K562 (cell line): Measurements from ENCODE around the gene PPIE. TPM values are rescaled to one million over a fixed set of nuclear protein-coding genes. Genes with fewer than 3 reads are reported as not detected.

Experiments
- ARNT ChIP-seq, 2 experiments: fragments of 450-650 bp; IDR thresholded peaks; 2 replicates each; pipeline ENCODE4 v1.6.1; 2016; ENCODE audit warnings: mild to moderate bottlenecking in 1 of 2
- BRD9 ChIP-seq: fragments of 450-650 bp; IDR thresholded peaks from 2 replicates; pipeline ENCODE4 v1.6.1; 2018; ENCODE audit warnings: low read depth; ENCODE audit not compliant: partially characterized antibody
- DNMT1 ChIP-seq: fragments of 450-650 bp; IDR thresholded peaks from 2 replicates; pipeline ENCODE4 v1.6.1; 2016; ENCODE audit warnings: antibody characterized with exemption, mild to moderate bottlenecking
- FOXP1 ChIP-seq: sonication (generic); formaldehyde crosslinking; IDR thresholded peaks from 2 replicates; pipeline ENCODE4 v1.8.0; 2022; ENCODE audit warnings: mild to moderate bottlenecking, missing genetic modification reagents
- GABPA ChIP-seq: fragments of 200-800 bp; sonication (Bioruptor generic); conservative IDR thresholded peaks from 2 replicates; pipeline ENCODE4 v1.6.1; 2016; ENCODE audit warnings: low read depth, missing genetic modification characterization, missing compliant biosample characterization
- GABPB1 ChIP-seq: sonication (generic); formaldehyde crosslinking; IDR thresholded peaks from 2 replicates; pipeline ENCODE4 v1.8.0; 2022; ENCODE audit warnings: mild to moderate bottlenecking, missing genetic modification reagents
- HNRNPUL1 ChIP-seq: fragments of 200-400 bp; formaldehyde crosslinking; IDR thresholded peaks from 2 replicates; pipeline ENCODE4 v1.6.1; 2017; ENCODE audit warnings: low read length
- ILF3 ChIP-seq: fragments of 450-650 bp; IDR thresholded peaks from 2 replicates; pipeline ENCODE4 v1.6.1; 2018; ENCODE audit warnings: antibody characterized with exemption, mild to moderate bottlenecking, moderate library complexity, borderline replicate concordance
- MCM3 ChIP-seq: fragments of 450-650 bp; IDR thresholded peaks from 2 replicates; pipeline ENCODE4 v1.6.1; 2016
- MECOM ChIP-seq: fragments of 250-450 bp; sonication (Bioruptor Pico); IDR thresholded peaks from 2 replicates; pipeline ENCODE4 v1.8.0; 2022; ENCODE audit warnings: inconsistent platforms
- NCOA4 ChIP-seq: fragments of 450-650 bp; IDR thresholded peaks from 2 replicates; pipeline ENCODE4 v1.6.1; 2018; ENCODE audit warnings: mild to moderate bottlenecking; ENCODE audit not compliant: partially characterized antibody
- RNF2 ChIP-seq: sonication (generic); IDR thresholded peaks from 2 replicates; pipeline ENCODE4 v1.6.1; 2016
- SMAD3 ChIP-seq: fragments of 450-650 bp; formaldehyde crosslinking; conservative IDR thresholded peaks from 2 replicates; pipeline ENCODE4 v1.4.0; 2020; ENCODE audit warnings: mild to moderate bottlenecking
- YY1 ChIP-seq, 3 experiments: IDR thresholded peaks; 2 replicates each; pipeline ENCODE4 v1.6.1; 2011; ENCODE audit warnings: low read length in 2 of 3, mild to moderate bottlenecking in 2 of 3, moderate library complexity in 2 of 3, borderline replicate concordance in 1 of 3, control low read depth in 1 of 3, low read depth in 1 of 3; ENCODE audit not compliant: insufficient read depth in 3 of 3, insufficient replicate concordance in 2 of 3, control insufficient read depth in 1 of 3, insufficient read length in 1 of 3; ENCODE audit errors: extremely low read depth in 1 of 3
- ZNF174 ChIP-seq: fragments of 250-450 bp; sonication (Bioruptor Pico); IDR thresholded peaks from 2 replicates; pipeline ENCODE4 v1.4.0; 2020; ENCODE audit warnings: mild to moderate bottlenecking
- ZNF408 ChIP-seq: fragments of 250-450 bp; sonication (Bioruptor Pico); IDR thresholded peaks from 2 replicates; pipeline ENCODE4 v1.4.0; 2020; ENCODE audit warnings: low read depth, mild to moderate bottlenecking, moderate library complexity
- ZNF717 ChIP-seq: fragments of 250-450 bp; sonication (Bioruptor Pico); IDR thresholded peaks from 2 replicates; pipeline ENCODE4 v1.5.0; 2021
- ZNF76 ChIP-seq: fragments of 250-450 bp; sonication (Bioruptor Pico); IDR thresholded peaks from 2 replicates; pipeline ENCODE4 v1.4.0; 2020; ENCODE audit warnings: mild to moderate bottlenecking, moderate library complexity, borderline replicate concordance
- ZZZ3 ChIP-seq: fragments of 450-650 bp; IDR thresholded peaks from 2 replicates; pipeline ENCODE4 v1.6.1; 2016; ENCODE audit warnings: antibody characterized with exemption, mild to moderate bottlenecking, moderate library complexity
- polyA plus RNA-seq, 8 experiments: library from polyadenylated mRNA; depleted of rRNA in 4 of 8; stranded (reverse) in 5 of 8; unstranded in 3 of 8; fragments of >200 nt; fragmentation: Nextera tagmentation in 2 of 8; fragmentation: Illumina TruSeq in 1 of 8; extraction: Ambion mirVana in 2 of 8; extraction: Trizol in 1 of 8; gene quantifications; 2 replicates each; pipeline versions ENCODE4 v1.2.1 to v1.2.3, GENCODE V29; 2011 to 2014; ENCODE audit warnings: inconsistent platforms in 1 of 8, missing spikeins in 1 of 8
- total RNA-seq, 7 experiments: library from RNA; depleted of rRNA in 6 of 7; stranded (reverse); fragments of >200 nt in 6 of 7; fragmentation: Illumina TruSeq in 2 of 7; extraction: Trizol in 2 of 7; gene quantifications; 2 replicates each; pipeline versions ENCODE4 v1.2.1 to v1.2.3, GENCODE V29; 2011 to 2021; ENCODE audit warnings: low replicate concordance in 1 of 7
- TF ChIP-seq, protein P1 (sequence below): fragments of 450-650 bp; formaldehyde crosslinking; IDR thresholded peaks from 2 replicates; pipeline ENCODE4 v1.4.0; 2020; ENCODE audit warnings: mild to moderate bottlenecking, moderate library complexity
- TF ChIP-seq, protein P2 (sequence below): sonication (generic); formaldehyde crosslinking; IDR thresholded peaks from 2 replicates; pipeline ENCODE4 v1.8.0; 2023; ENCODE audit warnings: mild to moderate bottlenecking, missing genetic modification reagents
- TF ChIP-seq, protein P3 (sequence below), 2 experiments: fragments of 450-650 bp in 1 of 2; sonication (generic) in 1 of 2; formaldehyde crosslinking; conservative IDR thresholded peaks; 2 replicates each; pipeline versions ENCODE4 v1.4.0 to v1.8.1; 2020 to 2022; ENCODE audit warnings: mild to moderate bottlenecking in 1 of 2, missing genetic modification reagents in 1 of 2

PPIE gene
- total and polyA plus RNA-seq, 9 of the 15 experiments (the other 6 are each of a cell fraction or from before 2014, with no cell fraction given), result 75.4 to 444 (median 131) TPM

DNA sequence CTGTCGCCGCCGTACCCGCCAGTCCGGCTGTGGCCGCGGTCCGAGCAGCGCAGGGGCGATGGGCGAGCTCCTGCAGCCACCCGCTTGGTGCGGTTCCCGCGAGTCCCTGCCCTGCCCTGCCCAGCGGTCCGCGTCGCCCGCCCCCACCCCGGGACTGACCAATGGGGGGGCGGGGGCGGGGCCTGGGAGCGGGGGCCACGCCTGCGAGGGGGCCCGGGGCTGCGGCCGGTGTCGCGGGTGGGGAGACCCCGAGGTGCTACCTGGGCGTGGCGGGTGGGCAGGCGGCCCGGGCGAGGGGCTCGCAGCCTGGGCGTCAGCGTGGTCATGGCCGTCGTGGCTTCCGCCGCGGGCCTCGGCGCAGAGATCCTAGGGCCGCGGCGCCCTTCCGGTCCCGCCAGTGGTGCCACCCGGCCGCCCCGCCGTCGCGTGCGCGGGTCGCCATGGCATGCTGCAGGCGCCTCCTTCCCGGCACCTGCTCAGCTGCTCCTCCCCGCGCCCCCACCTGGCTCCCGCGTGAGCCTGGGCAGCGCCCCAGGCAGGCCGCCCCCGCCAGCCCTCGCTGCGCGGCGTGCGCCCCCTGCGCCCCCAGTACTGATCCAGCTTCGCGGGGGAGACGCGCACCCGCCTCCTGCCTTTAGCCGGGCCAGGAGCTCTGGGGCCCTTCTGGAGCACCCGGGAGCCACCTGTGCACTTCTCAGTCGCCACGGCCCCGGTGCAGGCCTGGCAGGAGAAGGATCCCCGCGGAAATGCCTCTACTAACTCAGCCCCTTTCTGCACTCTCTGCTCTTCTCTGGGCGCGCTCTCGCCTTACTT lies 50.3 kb downstream of the PPIE start, which contains the start of gene BMP8B (continued):
- TF ChIP-seq, protein P1, sequence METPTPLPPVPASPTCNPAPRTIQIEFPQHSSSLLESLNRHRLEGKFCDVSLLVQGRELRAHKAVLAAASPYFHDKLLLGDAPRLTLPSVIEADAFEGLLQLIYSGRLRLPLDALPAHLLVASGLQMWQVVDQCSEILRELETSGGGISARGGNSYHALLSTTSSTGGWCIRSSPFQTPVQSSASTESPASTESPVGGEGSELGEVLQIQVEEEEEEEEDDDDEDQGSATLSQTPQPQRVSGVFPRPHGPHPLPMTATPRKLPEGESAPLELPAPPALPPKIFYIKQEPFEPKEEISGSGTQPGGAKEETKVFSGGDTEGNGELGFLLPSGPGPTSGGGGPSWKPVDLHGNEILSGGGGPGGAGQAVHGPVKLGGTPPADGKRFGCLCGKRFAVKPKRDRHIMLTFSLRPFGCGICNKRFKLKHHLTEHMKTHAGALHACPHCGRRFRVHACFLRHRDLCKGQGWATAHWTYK, result peak; percentile 72; the same call in 1 of the 2 replicates
- no peak for TF ChIP-seq SMAD3 (CRISPR knock-in tag)
- peak; percentile 25 to 78 (median 70) for TF ChIP-seq YY1 (IDR thresholded peaks at IDR 0.05; ENCODE audit: borderline replicate concordance in 1 of 3, control insufficient read depth in 1 of 3, extremely low read depth in 1 of 3, insufficient read depth in 3 of 3, insufficient read length in 1 of 3, insufficient replicate concordance in 2 of 3, low read depth in 1 of 3, low read length in 2 of 3)
- TF ChIP-seq DNMT1, result no peak
- TF ChIP-seq FOXP1 (CRISPR knock-in tag), result peak; percentile 91
- TF ChIP-seq NCOA4, result no peak
- TF ChIP-seq ZNF76 (CRISPR knock-in tag), result 0 out of 2 replicates have a peak, but pooled peaks have one; percentile 68
- TF ChIP-seq ILF3, result no peak
- TF ChIP-seq ZNF717, result no peak
- no peak for TF ChIP-seq MCM3
- no peak for TF ChIP-seq ZNF408
- no peak for TF ChIP-seq HNRNPUL1
- TF ChIP-seq GABPA (tag), result peak; percentile 89
- TF ChIP-seq, protein P2, sequence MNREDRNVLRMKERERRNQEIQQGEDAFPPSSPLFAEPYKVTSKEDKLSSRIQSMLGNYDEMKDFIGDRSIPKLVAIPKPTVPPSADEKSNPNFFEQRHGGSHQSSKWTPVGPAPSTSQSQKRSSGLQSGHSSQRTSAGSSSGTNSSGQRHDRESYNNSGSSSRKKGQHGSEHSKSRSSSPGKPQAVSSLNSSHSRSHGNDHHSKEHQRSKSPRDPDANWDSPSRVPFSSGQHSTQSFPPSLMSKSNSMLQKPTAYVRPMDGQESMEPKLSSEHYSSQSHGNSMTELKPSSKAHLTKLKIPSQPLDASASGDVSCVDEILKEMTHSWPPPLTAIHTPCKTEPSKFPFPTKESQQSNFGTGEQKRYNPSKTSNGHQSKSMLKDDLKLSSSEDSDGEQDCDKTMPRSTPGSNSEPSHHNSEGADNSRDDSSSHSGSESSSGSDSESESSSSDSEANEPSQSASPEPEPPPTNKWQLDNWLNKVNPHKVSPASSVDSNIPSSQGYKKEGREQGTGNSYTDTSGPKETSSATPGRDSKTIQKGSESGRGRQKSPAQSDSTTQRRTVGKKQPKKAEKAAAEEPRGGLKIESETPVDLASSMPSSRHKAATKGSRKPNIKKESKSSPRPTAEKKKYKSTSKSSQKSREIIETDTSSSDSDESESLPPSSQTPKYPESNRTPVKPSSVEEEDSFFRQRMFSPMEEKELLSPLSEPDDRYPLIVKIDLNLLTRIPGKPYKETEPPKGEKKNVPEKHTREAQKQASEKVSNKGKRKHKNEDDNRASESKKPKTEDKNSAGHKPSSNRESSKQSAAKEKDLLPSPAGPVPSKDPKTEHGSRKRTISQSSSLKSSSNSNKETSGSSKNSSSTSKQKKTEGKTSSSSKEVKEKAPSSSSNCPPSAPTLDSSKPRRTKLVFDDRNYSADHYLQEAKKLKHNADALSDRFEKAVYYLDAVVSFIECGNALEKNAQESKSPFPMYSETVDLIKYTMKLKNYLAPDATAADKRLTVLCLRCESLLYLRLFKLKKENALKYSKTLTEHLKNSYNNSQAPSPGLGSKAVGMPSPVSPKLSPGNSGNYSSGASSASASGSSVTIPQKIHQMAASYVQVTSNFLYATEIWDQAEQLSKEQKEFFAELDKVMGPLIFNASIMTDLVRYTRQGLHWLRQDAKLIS, result no peak
- no peak for TF ChIP-seq RNF2
- no peak for TF ChIP-seq MECOM
- TF ChIP-seq GABPB1 (CRISPR knock-in tag), result peak; percentile 72
- no peak for TF ChIP-seq BRD9
- TF ChIP-seq ZZZ3, result no peak
- no peak for TF ChIP-seq ARNT (IDR thresholded peaks at IDR 0.05)
- no peak for TF ChIP-seq ZNF174
- TF ChIP-seq, protein P3, sequence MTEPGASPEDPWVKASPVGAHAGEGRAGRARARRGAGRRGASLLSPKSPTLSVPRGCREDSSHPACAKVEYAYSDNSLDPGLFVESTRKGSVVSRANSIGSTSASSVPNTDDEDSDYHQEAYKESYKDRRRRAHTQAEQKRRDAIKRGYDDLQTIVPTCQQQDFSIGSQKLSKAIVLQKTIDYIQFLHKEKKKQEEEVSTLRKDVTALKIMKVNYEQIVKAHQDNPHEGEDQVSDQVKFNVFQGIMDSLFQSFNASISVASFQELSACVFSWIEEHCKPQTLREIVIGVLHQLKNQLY (CRISPR knock-in tag; conservative IDR thresholded peaks at IDR 0.05), result 0 out of 4 replicates have a peak, but pooled peaks of 1 of the 2 experiments have one; percentile 66
